Measurements from ENCODE around the gene DTNBP1. TPM values are rescaled to one million over a fixed set of nuclear protein-coding genes. Genes with fewer than 3 reads are reported as not detected.

Gene DTNBP1
- total RNA-seq, 1 donor from 2014 or later = 9.4 TPM

DNA sequence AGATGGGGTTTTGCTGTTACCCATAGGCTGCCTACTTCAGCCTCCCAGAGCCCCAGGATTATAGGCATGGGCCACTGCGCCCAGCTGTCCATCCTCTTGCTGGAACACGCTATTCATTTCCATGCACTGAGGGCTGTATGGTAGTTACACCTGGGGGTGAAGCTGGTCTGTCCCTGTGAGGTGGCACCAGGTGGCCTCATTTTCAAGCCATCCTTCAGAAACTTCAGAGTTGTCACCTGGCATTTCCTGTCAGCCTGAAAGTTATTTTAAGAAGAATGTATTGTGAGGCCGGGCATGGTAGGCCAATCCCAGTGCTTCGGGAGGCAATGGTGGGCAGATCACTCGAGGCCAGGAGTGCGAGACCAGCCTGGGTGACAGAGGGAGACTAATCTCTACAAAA is 147.6 kb downstream of the DTNBP1 start:
- no peak for DNase-seq (ENCODE audit: low read depth in 2 of 2)

DNA sequence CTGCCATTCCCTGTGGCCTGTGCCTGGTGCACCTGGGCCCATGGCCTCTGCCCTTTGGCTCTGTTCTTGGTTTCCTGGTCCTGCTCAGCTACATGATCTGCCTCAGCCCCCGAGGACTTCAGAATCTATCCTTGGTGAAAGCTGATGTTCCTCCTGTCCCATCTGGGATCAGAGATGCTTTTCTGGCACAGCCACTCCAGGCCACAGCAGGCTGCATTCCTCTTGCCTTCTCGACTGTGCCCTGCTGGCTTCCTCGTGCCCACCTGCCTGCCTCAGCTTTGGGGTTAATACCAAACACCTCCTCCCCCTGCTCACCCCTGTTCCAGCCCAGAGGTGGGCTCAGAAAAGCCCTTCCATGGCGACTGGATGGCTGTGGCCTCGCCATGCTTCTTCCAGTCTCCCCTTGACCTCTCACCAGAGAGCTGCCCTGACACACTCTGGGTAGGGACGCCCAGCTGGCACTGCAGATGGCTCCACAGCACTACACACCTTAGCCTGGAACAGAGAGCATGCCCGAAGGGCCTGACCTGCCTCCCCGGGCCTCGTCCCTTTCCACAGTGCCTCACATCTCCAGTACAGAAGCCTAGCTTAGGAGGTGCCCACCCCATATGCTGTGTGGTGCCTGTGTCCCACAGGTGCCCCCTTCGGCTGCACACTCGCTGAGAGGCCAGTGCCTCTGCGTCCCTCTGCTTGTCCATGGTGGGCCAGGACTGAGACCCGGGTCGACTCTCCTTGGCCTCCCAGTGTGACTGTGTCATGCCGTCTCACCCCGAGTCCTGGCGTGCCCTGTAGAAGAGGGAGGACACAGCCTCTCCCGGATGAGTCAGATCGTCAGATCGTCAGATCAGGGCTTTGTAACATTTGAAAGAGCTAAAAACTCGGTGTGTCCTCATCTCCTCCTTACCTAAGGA is 148.8 kb downstream of the DTNBP1 start:
- no peak for DNase-seq (ENCODE audit: low read depth in 2 of 2)

DNA sequence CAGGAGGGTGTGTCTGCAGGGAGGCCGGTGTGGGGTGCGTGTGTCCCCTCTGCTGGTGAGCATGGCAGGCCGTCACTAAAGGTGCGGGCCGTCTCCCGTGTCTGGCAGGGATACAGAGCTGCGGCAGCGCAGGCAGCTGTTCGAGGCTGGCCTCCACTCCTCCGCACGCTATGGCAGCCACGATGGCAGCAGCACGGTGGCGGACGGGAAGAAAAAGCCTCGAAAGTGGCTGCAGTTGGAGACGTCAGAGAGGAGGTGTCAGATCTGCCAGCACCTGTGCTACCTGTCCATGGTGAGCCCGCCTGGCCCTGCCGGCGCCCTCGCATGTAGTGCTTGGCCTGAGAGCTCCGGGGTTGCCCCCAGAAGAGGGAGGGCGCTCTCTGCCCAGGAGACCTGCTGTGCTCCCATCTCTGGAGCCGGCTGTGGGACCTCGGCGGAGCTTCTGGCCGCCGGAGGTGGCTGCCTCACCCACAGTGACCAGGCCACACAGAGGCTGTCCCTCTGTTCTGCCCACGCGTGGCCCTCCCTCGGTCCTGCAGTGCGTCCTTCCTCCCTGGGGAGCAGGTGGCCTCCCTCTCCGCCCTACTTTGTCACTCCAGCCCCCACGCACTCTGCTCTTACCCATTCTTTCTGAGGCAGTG is 149.6 kb downstream of the DTNBP1 start:
- DNase-seq (ENCODE audit: low read depth in 2 of 2) = no peak

DNA sequence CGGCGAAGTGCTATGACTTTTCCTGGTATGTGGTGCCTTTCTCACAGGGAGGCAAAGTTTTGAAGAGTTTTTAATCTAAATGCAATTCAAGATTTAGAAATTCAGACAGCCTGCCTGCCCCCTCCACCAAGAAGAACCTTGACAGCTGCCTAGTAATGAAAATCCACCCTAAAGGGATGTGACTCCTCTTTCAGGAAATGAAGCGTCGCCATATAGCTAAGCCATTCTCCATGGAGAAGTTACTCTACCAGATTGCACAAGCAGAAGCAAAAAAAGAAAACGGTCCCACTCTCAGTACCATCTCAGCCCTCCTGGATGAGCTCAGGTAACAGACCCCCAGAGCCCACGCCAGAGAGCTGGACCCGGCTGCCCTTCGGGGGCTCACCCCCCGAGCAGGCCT is 150.1 kb downstream of the DTNBP1 start:
- no peak for DNase-seq (ENCODE audit: low read depth in 2 of 2)

DNA sequence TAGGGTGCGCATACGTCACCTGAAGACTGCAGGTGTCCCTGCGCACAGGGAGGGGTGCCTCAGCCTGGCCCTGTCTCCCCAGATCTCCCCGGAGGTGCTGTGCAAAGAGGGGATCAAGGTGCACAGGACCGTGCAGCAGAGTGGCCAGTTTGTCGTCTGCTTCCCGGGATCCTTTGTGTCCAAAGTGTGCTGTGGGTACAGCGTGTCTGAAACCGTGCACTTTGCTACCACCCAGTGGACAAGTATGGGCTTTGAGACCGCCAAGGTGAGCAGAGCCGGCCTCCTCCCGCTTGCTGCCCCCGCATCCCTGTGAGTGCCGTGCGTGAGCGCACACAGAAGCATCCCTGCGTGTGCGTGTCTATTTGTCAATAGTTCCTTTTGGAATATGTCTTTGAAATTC is 150.7 kb downstream of the DTNBP1 start:
- peak in 1 of 2 donors; percentile 14 for DNase-seq (ENCODE audit: low read depth in 2 of 2)

DNA sequence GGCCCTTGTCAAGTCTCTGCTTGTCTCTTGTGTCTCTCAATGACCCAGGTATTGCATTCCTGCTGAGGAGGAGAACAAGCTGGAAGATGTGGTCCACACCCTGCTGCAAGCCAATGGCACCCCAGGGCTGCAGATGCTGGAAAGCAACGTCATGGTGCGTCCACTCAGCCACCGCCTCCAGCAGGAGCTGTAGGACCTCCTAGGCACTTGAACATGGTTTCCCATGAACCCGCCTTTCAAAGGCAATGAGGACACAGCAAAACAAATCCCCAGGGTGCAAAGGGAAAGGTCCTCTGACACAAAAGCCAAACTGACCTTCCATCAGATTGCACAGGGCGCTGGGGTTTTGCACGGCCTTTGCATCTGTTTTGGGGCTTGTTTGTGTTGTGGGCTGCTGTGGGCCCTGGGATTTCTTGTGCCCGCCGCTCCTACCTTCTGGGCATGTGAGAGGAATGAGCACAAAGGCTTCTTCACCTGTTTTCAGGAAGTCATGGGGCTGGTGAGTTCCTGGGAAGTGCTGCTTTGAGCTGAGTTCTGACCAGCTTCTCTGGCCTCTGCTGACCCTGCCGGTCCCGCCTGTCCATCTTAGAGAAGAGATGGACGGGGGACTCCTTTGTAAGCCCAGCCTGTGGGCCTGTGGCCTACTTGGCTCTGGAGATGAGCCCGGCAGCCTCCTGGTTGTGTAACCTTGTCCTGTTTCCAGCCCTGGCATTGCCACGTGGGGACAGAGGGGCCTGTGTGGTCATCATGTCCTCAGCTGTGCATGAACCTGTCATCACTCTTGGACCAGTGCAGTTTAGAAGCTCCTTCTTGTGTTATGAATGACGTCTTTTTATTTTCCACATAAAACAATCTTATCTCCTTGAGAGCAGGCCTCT is 151.3 kb downstream of the DTNBP1 start:
- DNase-seq (ENCODE audit: low read depth in 2 of 2) = no peak

DNA sequence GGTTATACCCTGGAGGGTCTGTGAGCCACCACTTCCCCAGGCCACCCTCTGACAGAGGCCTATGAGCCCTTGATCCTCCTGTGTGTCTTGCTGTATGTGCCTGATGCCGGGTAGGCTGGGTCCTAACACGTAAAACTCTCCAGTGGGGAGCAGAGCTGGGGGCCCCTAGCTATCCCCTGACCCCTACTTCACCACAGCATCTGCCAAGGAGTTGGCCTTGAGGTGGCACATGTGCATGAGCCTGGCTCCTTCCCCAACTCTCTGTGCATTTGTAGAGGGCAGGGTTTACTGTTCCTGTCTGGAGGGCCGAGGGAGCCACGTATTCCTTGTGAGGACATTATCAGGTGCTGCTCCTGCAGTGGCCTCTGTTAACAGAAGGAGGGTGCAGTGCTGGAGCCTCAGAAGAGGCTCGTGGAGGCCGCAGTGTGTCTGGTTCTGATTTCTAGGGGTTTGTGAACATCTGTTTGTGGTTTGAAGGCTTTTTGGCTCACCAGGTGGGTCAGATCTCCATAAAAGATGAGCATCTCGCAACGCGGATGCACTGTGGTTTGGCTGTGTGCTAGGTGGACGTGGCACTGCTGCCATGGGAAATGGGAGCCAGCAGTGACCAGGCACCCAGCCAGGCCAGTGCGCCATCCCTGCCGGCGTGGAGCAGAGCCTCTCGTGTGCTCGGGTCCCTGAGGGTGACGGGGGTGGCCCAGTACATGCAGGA is 152.1 kb downstream of the DTNBP1 start:
- DNase-seq (ENCODE audit: low read depth in 2 of 2) = no peak

DNA sequence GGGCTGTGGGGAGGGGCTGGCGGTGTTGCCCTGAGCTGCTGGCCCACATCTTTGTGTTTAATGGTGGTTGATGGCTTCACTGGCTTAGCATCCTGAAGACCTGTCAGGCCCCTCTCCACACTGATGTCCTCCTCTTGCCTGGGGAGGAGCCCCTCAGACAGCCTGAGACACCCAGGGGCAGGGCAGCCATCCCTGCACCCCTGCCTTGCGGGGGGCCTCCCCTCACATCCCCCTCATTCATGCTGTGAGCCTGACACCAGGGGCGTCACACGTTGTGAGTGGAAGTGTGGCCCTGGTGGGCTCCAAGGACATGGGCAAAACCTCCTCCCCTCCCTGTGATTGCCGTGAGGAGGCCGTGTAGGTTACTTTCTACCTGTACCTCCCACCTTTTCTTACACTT is 152.7 kb downstream of the DTNBP1 start:
- DNase-seq (ENCODE audit: low read depth in 2 of 2) = no peak

DNA sequence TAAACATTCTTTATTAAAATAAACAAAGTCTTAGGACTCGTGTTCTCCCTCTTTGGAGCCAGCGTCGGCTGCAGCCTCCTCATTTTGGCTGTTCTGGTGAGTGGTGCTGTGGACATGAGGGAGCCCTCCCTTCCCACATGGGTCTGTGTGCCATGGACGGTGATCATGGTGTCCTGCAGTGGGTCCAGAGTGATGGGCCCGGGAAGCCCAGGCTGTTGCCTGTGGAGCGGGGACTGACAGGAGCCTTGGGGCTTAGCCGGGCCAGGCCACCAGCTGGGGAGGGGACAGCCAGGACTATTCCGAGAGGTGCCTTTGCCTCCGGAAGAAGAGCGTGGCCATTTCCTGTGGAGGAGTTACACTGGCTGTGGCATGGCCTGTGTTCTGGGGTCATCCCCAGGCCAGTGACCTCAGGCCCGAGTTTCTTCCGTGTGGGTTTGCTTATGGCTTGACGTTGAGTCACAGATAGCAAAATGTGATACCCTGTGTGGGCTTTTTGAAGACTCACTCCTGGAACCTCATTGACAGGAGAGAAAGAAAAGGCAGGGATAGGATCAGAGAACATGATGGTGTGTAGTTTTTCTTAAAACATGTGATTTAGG is 153.4 kb downstream of the DTNBP1 start:
- no peak for DNase-seq (ENCODE audit: low read depth in 2 of 2)

DNA sequence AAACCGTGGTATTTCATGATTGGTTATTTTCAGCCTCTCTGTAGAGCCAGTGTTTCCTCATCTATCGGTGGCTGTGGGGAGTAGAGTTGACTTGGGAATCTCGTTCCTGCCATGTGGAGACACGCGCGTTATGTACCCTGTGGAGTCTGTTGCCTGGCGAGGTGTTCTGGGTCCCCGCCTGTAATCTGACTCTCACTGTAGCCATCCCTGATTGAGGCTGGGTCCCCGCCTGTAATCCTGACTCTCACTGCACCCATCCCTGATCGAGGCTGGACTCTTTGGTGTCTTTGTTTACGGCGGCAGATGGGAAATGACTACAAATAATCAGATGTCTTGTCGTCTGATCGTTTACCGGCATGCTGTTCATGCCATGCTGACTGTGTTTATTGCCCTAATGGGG is 153.9 kb downstream of the DTNBP1 start:
- DNase-seq (ENCODE audit: low read depth in 2 of 2) = no peak

DNA sequence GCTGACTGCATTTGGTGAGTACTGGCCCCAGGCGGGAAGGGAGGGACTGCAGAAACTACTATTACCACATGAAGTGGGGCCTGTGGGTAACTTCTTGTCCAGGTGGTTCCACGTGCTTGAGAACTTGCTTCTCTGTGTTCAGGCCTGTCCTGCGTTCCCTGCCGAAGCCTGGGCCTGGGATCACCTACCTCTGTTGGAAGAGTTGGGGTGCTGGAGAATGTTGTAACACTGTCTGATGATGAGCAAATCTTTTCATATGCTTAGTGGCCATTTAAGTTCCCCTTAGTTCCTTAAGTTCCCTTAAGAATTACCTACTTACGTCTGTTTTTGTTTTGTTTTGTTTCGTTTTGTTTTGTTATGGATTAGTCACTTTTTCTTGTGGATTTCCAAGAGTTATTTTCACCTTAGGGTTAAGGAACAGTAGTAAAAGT is 154.4 kb downstream of the DTNBP1 start:
- DNase-seq (ENCODE audit: low read depth in 2 of 2) = no peak

DNA sequence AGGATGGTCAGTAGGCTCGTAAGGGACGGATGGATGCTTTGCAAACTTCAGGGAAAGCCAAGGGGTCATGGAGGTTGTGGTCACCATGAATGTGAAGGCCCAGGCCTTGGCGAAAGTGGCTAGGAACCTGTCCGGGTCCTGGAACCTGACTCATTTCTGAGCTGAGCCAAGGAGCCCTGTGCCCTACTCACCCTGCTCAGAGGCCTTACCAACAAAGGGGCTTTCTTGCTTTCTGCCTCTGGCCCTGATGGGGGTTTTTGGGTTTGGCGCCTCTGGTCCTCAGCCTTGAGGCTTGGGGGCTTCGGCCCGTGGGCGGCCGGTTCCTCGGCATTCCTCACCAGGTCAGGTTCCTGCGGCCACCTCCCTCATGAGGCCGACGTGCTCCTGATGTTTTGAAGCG is 155.1 kb downstream of the DTNBP1 start:
- no peak for DNase-seq (ENCODE audit: low read depth in 2 of 2)

DNA sequence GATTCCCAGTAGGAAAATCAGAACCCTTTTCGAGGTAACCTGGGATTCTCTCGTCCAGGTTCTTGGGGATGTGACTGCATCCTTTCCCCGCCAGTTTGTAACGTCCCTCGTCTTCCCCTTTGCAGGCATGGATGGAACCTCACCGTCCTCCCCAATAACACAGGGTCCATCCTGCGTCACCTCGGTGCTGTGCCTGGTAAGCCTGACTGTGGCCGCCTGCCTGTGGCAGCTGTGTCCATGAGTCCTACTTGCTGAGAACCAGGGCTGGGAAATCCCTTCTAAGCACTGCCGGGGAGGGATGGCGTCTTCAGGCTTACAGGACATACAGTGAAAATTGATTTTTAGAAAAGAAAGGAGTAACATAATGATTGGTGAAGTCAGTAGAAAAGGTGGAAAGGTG is 155.6 kb downstream of the DTNBP1 start:
- DNase-seq (ENCODE audit: low read depth in 2 of 2) = no peak

DNA sequence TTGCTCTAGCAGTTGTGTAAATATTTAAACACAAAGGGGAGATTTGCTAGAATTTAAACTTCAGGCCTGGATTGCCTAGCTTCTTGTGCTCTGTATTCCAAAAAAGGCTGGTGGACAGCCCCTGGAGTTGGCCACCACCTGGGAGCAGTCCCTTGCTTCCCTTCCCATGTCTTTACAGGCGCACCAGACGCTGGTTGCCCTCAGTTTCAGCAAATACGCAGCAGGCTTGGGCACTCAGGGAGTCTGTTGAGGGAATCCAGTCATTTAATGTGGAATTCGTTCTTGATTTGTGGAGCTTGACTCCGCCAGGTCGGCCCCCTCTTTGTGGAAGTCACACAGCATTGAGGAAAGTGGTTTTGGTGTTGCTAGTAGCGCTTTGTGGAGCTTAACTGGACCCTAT is 156.8 kb downstream of the DTNBP1 start:
- DNase-seq (ENCODE audit: low read depth in 2 of 2) = no peak

DNA sequence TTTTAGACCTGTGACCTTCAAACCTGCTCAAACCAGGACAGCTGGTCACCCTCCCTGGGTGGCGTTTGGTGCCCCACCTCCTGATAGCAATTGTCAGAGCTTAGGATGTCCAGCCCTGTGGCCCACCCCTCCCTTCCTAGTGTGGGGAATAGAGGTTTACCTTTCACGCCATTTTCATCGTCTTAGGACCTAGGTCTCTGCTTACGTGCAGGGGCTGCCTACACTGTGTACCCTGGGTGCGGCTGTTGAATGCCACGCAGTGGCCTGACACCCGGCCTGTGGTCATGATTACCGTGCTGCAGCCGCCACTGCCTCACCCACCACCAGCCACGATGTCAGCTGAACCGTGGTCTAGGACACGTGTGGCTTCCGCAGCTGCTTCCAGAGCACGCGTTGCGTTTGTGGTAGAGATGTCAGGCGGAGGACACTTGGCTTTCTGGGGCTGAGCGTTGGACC is 157.3 kb downstream of the DTNBP1 start:
- no peak for DNase-seq (ENCODE audit: low read depth in 2 of 2)

DNA sequence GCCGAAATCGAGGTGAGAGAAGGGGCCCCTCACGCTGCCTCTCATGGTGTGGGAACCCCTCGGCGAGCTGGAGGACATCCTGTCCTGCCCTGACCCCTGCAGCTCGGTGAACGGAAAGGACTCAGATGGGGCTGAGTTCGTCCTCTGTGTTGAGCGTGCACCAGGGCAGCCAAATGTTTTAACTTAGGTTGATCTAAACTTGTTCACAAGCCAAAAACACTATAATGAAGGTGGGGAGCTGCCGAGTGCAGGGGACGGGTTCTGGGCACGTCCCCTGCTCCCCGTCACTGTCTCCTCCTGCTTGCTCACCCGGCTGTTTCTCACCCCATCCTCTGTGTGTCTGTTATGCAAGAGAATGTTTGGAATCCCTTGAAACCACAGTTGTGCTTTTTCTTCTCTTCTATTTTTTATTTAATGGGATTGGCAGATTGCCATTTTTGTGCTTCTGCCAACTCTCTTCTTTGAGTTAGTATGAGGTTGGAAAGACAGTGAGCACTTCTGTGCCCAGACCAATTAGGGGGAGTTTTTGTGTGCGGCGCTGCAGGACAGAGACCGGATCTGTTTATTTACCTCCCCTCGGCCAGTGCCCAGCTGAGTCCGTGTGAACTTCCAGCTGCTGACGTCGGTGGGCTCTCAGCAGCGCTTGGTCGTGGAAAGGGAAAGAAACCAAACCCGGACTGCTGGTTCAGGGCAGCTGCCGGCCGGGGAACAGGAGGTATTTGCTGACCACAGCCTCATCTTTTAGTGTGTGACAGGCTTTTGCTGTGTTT is 158.1 kb downstream of the DTNBP1 start:
- peak; percentile 97 to 99 for DNase-seq (ENCODE audit: low read depth in 2 of 2)

DNA sequence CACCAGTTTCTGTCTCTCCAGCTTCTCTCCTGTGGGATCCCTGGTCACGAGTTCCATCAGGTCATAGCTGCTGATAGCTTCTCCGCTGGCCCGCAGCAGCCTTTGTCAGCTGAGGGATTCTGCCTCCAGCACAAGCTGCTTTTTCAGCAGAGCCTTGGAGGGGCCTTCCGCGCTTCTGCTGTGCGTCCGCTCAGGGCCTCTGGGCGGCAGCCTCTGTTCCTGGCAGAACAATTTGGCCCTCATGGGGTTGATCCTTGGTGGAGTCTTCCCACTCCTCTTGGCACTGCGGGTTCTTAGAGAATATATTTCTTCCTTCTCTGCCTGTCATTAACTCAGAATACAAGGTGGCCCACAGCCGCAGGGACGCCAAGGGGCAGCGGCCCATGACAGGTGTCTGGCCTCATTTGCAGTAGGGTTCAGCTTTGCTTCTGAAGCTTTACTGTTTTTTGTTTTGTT is 158.8 kb downstream of the DTNBP1 start:
- peak in 1 of 2 donors; percentile 19 for DNase-seq (ENCODE audit: low read depth in 2 of 2)

DNA sequence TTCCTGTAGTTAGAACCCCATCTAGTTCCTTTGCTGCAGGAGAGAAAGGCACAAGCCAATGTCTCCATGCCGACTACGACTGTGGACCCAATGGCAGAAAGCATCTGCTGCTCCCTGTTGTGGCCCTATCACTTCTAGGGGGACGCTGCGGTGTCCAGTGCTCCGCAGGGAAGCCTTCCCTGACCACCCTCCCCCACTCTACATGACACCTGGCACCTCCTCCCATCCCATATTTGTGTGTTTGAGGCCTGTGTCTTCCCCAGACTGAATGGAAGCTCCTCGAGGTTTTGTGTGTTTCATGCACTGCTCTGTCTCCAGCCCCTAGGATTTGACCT is 159.5 kb downstream of the DTNBP1 start:
- DNase-seq (ENCODE audit: low read depth in 2 of 2) = no peak

DNA sequence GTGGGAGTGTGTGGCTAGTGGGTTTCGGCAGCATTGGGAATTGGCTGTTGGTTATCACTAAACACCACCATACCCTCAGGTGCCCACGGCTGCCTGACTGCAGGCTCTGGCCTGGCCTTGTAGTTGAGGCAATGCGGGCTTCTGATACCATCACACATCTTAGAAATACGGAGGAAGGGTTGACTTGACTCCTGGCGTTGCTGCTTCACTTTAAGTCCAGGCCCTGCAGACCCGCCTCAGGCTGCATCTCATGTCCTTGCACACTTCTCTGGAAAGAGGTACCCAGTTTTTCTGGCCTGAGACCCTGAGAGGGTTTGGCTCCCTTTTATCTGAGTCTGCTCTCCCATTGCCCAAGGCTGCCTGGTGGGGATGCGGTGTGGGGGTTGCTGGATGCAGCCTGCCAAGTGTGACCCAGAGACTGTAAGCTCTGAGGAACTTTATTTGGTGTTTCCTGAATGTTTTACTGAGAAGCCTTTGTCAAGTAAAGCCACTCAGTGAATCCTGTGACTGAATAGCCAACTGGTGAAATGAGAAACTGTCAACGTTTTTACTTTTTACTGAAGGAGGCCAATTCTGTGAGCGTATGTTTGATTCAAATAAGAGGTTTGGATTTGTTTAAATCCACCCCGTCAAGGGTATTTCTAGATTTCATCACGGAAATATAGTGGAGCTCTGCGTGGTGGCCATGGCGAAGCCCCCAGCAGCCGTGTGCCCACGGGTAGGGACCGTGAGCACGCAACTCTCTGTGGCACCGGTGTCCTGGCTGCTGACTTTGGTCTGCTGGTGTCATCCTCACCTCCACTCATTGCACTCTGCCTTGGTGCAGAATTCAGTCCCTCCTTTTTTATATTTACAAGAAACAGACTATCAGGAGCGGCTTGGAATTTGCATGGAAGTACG is 160.1 kb downstream of the DTNBP1 start:
- no peak for DNase-seq (ENCODE audit: low read depth in 2 of 2)
